Measurements from ENCODE around the gene PPRC1. TPM values are rescaled to one million over a fixed set of nuclear protein-coding genes. Genes with fewer than 3 reads are reported as not detected.

PPRC1 gene
- total RNA-seq, 2 donors from 2014 or later = 17.0 to 36.1 TPM

DNA sequence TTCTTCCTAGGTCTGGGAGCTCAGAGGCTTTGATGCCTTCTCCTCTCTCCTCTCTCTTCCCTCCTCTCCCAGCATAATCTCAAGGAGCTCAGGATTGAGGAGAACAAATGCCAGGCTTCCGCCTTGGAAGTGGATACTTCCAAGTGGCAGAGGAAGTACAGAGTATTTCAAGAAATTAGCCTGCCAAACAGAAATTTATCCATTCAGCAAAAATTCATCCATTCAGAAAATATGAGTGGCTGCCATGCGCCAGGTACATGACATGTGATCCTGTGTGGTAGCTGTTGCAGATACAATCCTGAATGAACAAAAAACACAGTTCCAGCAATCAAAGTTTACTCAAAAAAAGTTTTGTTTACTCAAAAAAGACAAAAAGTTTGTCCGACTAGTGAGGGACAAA, 37.8 kb downstream of the PPRC1 start:
- TF ChIP-seq, protein P1, sequence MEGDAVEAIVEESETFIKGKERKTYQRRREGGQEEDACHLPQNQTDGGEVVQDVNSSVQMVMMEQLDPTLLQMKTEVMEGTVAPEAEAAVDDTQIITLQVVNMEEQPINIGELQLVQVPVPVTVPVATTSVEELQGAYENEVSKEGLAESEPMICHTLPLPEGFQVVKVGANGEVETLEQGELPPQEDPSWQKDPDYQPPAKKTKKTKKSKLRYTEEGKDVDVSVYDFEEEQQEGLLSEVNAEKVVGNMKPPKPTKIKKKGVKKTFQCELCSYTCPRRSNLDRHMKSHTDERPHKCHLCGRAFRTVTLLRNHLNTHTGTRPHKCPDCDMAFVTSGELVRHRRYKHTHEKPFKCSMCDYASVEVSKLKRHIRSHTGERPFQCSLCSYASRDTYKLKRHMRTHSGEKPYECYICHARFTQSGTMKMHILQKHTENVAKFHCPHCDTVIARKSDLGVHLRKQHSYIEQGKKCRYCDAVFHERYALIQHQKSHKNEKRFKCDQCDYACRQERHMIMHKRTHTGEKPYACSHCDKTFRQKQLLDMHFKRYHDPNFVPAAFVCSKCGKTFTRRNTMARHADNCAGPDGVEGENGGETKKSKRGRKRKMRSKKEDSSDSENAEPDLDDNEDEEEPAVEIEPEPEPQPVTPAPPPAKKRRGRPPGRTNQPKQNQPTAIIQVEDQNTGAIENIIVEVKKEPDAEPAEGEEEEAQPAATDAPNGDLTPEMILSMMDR (IDR thresholded peaks at IDR 0.05) = no peak
- H3K4me1 ChIP-seq = no peaks in the 10 kb centered on the region
- H3K4me3 ChIP-seq = no peak overlapping the region
- no peaks in the 10 kb centered on the region for H3K36me3 ChIP-seq
- H3K27me3 ChIP-seq = no peaks in the 10 kb centered on the region
- DNase-seq = no peak
- no peak overlapping the region for H3K27ac ChIP-seq
- H3K9me3 ChIP-seq = no peaks in the 10 kb centered on the region
- intact Hi-C loops (cut with DNase I) = no loop called here
- H3K9ac ChIP-seq (ENCODE audit: low read depth in 2 of 2, low read length in 2 of 2) = no peak overlapping the region

DNA sequence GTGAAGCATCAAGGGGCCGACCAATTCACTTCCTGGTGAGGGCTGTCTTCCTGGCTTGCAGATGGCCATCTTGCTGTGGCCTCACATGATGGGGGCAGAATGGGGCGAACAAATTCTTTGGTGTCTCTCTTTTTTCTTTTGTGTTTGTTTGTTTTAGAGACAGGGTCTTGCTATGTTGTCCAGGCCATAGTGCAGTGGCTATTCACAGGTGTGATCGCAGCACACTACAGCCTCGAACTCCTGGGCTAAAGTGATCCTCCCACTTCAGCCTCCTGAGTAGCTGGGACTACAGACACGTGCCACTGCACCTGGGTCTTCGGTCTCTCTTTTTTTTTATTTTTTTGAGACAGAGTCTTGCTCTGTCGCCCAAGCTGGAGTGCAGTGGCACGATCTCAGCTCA, 39.4 kb downstream of the PPRC1 start:
- no peak overlapping the region for H3K9ac ChIP-seq (ENCODE audit: low read depth in 2 of 2, low read length in 2 of 2)
- TF ChIP-seq, protein P1 (IDR thresholded peaks at IDR 0.05) = no peak
- H3K4me1 ChIP-seq = no peaks in the 10 kb centered on the region
- H3K9me3 ChIP-seq = no peaks in the 10 kb centered on the region
- no peak for DNase-seq
- no peak overlapping the region for H3K4me3 ChIP-seq
- no peaks in the 10 kb centered on the region for H3K36me3 ChIP-seq
- no peaks in the 10 kb centered on the region for H3K27me3 ChIP-seq
- no peak overlapping the region for H3K27ac ChIP-seq
- intact Hi-C loops (cut with DNase I) = no loop called here

DNA sequence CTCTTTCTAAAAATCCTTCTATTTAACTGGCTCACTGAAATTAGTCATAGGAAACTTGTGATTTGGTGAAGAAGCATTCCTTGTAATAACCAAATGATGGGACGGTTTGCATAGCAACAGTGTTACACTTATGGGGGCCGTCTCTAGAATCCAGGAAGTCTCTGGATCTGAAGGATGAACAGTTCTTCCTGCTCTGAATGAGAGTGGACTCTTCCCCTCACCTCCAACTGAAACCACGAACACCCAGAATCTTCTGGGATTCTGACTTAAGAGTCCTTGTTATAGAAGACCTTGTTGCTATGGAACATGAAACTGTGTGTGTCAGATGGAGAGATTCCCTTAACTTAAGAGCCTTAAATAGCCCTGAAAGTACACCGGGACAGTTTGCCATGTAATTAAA, 42.6 kb downstream of the PPRC1 start:
- Histone ChIP-seq H3K9ac (ENCODE audit: low read depth in 2 of 2, low read length in 2 of 2) (no peak overlapping the region), H3K27ac (no peak overlapping the region), H3K9me3 (no peaks in the 10 kb centered on the region), H3K36me3 (no peaks in the 10 kb centered on the region), H3K4me3 (no peak overlapping the region), H3K4me1 (no peaks in the 10 kb centered on the region), H3K27me3 (no peaks in the 10 kb centered on the region)
- TF ChIP-seq, protein P1 (IDR thresholded peaks at IDR 0.05) = no peak
- DNase-seq = no peak
- intact Hi-C loops (cut with DNase I) = no loop called here

DNA sequence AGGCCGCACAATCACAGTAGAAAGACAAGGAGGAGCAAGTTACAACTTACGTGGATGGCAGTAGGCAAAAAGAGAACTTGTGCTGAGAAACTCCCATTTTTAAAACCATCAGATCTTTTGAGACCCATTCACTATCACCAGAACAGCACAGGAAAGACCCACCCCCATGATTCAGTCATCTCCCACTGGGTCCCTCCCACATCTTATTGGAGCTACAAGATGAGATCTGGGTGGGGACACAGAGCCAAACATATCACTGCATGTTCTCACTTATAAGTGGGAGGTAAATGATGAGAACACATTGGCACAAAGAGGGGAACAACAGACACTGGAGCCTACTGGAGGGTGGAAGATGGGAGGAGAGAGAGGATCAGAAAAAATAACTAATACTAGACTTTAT, 51.8 kb downstream of the PPRC1 start:
- Histone ChIP-seq H3K36me3 (no peaks in the 10 kb centered on the region), H3K4me3 (no peak overlapping the region), H3K9ac (ENCODE audit: low read depth in 2 of 2, low read length in 2 of 2) (no peak overlapping the region), H3K27me3 (no peaks in the 10 kb centered on the region), H3K27ac (no peak overlapping the region), H3K4me1 (peaks cover 7% of the 10 kb centered on the region), H3K9me3 (no peaks in the 10 kb centered on the region)
- DNase-seq = no peak
- intact Hi-C loops (cut with DNase I) = no loop called here
- TF ChIP-seq, protein P1 (IDR thresholded peaks at IDR 0.05) = no peak

DNA sequence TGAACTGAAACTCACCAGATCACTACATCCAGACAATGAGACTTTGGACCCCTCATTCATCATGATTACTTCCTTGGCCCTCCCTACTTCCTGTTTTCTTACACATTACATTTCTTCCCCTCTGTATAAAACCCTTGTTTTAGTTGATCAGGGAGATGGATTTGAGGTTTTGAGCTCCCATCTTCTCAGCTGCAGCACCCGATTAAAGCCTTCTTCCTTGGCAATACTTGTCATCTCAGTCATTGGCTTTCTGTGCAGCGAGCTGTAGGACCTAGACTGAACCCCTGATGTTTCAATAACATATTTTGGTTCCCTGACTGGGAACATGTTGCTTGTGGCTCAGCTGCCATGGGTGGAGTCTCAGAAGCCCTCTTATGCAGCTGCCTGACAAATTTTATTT, 52.4 kb downstream of the PPRC1 start:
- intact Hi-C loops (cut with DNase I) = no loop called here
- TF ChIP-seq, protein P1 (IDR thresholded peaks at IDR 0.05) = no peak
- Histone ChIP-seq H3K4me1 (peaks cover 7% of the 10 kb centered on the region), H3K9ac (ENCODE audit: low read depth in 2 of 2, low read length in 2 of 2) (no peak overlapping the region), H3K4me3 (no peak overlapping the region), H3K9me3 (no peaks in the 10 kb centered on the region), H3K36me3 (no peaks in the 10 kb centered on the region), H3K27me3 (no peaks in the 10 kb centered on the region), H3K27ac (no peak overlapping the region)
- DNase-seq = no peak
